GM12878 (cell line): ENCODE data around the gene SNX8. TPM values are rescaled to one million over a fixed set of nuclear protein-coding genes. Genes with fewer than 3 reads are reported as not detected.

Source experiments
- ASH2L ChIP-seq: fragments of 300-600, 200-600 bp; sonication (generic); IDR thresholded peaks from 2 replicates; pipeline ENCODE4 v1.6.1; 2017; ENCODE audit warnings: low read depth, mild to moderate bottlenecking, borderline replicate concordance
- BCL3 ChIP-seq: IDR thresholded peaks from 2 replicates; pipeline ENCODE4 v1.6.1; 2011; ENCODE audit warnings: borderline replicate concordance, low read depth, mild to moderate bottlenecking, moderate library complexity, low read length; ENCODE audit not compliant: insufficient read depth, poor library complexity, severe bottlenecking
- BMI1 ChIP-seq: fragments of 450-650 bp; IDR thresholded peaks from 2 replicates; pipeline ENCODE4 v1.6.1; 2016; ENCODE audit warnings: mild to moderate bottlenecking, moderate library complexity, borderline replicate concordance
- CHD1 ChIP-seq: IDR thresholded peaks from 2 replicates; pipeline ENCODE4 v1.6.1; 2012; ENCODE audit warnings: low read depth, low read length, improper control_type of control experiment
- E4F1 ChIP-seq: fragments of 450-650 bp; IDR thresholded peaks from 2 replicates; pipeline ENCODE4 v1.6.1; 2018; ENCODE audit warnings: borderline replicate concordance, mild to moderate bottlenecking; ENCODE audit not compliant: partially characterized antibody
- EED ChIP-seq: sonication (generic); IDR thresholded peaks from 2 replicates; pipeline ENCODE4 v1.6.1; 2016; ENCODE audit warnings: antibody characterized with exemption, low read depth
- EGR1 ChIP-seq, 2 experiments: IDR thresholded peaks; 1 replicate in 1 of 2; 2 replicates in 1 of 2; pipeline ENCODE4 v1.6.1; 2011 to 2012; ENCODE audit warnings: low read depth in 2 of 2, low read length in 2 of 2, borderline replicate concordance in 1 of 2, mild to moderate bottlenecking in 1 of 2, moderate library complexity in 1 of 2
- FOS ChIP-seq: IDR thresholded peaks from 3 replicates; pipeline ENCODE4 v1.6.1; 2011; ENCODE audit warnings: borderline replicate concordance; ENCODE audit not compliant: insufficient read length; ENCODE audit errors: extremely low read depth
- FOXM1 ChIP-seq: IDR thresholded peaks from 2 replicates; pipeline ENCODE4 v1.6.1; 2012; ENCODE audit warnings: low read depth, mild to moderate bottlenecking, inconsistent platforms, low read length, moderate library complexity
- GABPA ChIP-seq: IDR thresholded peaks from 2 replicates; pipeline ENCODE4 v1.6.1; 2014; ENCODE audit warnings: antibody characterized with exemption, low read depth, mild to moderate bottlenecking, inconsistent platforms
- HSF1 ChIP-seq: fragments of 150-350 bp; IDR thresholded peaks from 2 replicates; pipeline ENCODE4 v1.6.1; 2014; ENCODE audit warnings: mild to moderate bottlenecking, low read depth, low read length
- IRF3 ChIP-seq: fragments of 450-650 bp; IDR thresholded peaks from 2 replicates; pipeline ENCODE4 v1.6.1; 2014; ENCODE audit warnings: mild to moderate bottlenecking
- NFIC ChIP-seq: IDR thresholded peaks from 2 replicates; pipeline ENCODE4 v1.6.1; 2012; ENCODE audit warnings: low read depth, mild to moderate bottlenecking, inconsistent platforms, low read length, moderate library complexity
- PAX5 ChIP-seq: IDR thresholded peaks from 2 replicates; pipeline ENCODE4 v1.6.1; 2011; ENCODE audit warnings: low read depth, low read length, borderline replicate concordance
- POU2F2 ChIP-seq: IDR thresholded peaks from 3 replicates; pipeline ENCODE4 v1.6.1; 2011; ENCODE audit warnings: low read depth, mild to moderate bottlenecking, low read length, borderline replicate concordance
- SIN3A ChIP-seq: IDR thresholded peaks from 2 replicates; pipeline ENCODE4 v1.6.1; 2012; ENCODE audit warnings: low read depth, low read length, improper control_type of control experiment
- SMAD1 ChIP-seq: fragments of 450-650 bp; IDR thresholded peaks from 2 replicates; pipeline ENCODE4 v1.6.1; 2018; ENCODE audit warnings: mild to moderate bottlenecking, low read depth; ENCODE audit not compliant: partially characterized antibody
- SPI1 ChIP-seq: IDR thresholded peaks from 2 replicates; pipeline ENCODE4 v1.6.1; 2011; ENCODE audit warnings: low read depth, mild to moderate bottlenecking, low read length, moderate library complexity, borderline replicate concordance; ENCODE audit not compliant: insufficient read depth
- SREBF2 ChIP-seq: IDR thresholded peaks from 2 replicates; pipeline ENCODE4 v1.6.1; 2012; ENCODE audit warnings: mild to moderate bottlenecking, low read length
- STAT1 ChIP-seq: fragments of 450-650 bp; conservative IDR thresholded peaks from 2 replicates; pipeline ENCODE4 v1.6.1; 2014; ENCODE audit warnings: antibody characterized with exemption, mild to moderate bottlenecking
- STAT3 ChIP-seq: IDR thresholded peaks from 2 replicates; pipeline ENCODE4 v1.6.1; 2011; ENCODE audit warnings: low read depth, low read length, improper control_type of control experiment
- TBL1XR1 ChIP-seq: IDR thresholded peaks from 2 replicates; pipeline ENCODE4 v1.6.1; 2012; ENCODE audit warnings: low read depth, low read length, improper control_type of control experiment
- ZNF24 ChIP-seq: fragments of 450-650 bp; IDR thresholded peaks from 2 replicates; pipeline ENCODE4 v1.6.1; 2017; ENCODE audit warnings: antibody characterized with exemption, mild to moderate bottlenecking
- ZNF622 ChIP-seq: fragments of 450-650 bp; IDR thresholded peaks from 2 replicates; pipeline ENCODE4 v1.6.1; 2017; ENCODE audit warnings: mild to moderate bottlenecking, inconsistent platforms
- ZSCAN29 ChIP-seq: fragments of 450-650 bp; IDR thresholded peaks from 2 replicates; pipeline ENCODE4 v1.6.1; 2017; ENCODE audit warnings: mild to moderate bottlenecking, moderate library complexity
- polyA plus RNA-seq, 11 experiments: library from polyadenylated mRNA; depleted of rRNA in 4 of 11; unstranded in 6 of 11; stranded (reverse) in 5 of 11; fragments of >200 nt; fragmentation: Nextera tagmentation in 4 of 11; fragmentation: Illumina TruSeq in 1 of 11; extraction: Ambion mirVana in 4 of 11; extraction: Trizol in 1 of 11; gene quantifications; 1 replicate in 1 of 11; 2 replicates in 10 of 11; pipeline versions ENCODE4 v1.2.1 to v1.2.3, GENCODE V29; 2011 to 2016; ENCODE audit warnings: inconsistent platforms in 2 of 11, missing spikeins in 2 of 11, low read depth in 1 of 11
- total RNA-seq, 4 experiments: library from RNA; depleted of rRNA in 3 of 4; stranded (reverse); fragments of >200 nt in 3 of 4; fragmentation: Illumina TruSeq in 1 of 4; extraction: Trizol in 1 of 4; gene quantifications; 2 replicates each; pipeline versions ENCODE4 v1.2.1 to v1.2.3, GENCODE V29; 2013 to 2021

The SNX8 gene
- total and polyA plus RNA-seq, 10 of the 15 experiments (the other 5 are each of a cell fraction or from before 2014, with no cell fraction given) = 6.4 to 210 (median 97.6) TPM

- TF ChIP-seq E4F1 (no peak), HSF1 (no peak), IRF3 (no peak), EGR1 (IDR thresholded peaks at IDR 0.05; ENCODE audit: borderline replicate concordance in 1 of 2, low read depth in 2 of 2, low read length in 2 of 2) (no peak), BMI1 (peak; percentile 46; the same call in 1 of the 2 replicates), ASH2L (no peak), SIN3A (no peak), EED (no peak), ZNF622 (no peak), NFIC (no peak), BCL3 (no peak), PAX5 (no peak), FOXM1 (no peak), SPI1 (no peak), CHD1 (no peak), TBL1XR1 (no peak), SREBF2 (no peak), SMAD1 (no peak), GABPA (no peak), FOS (no peak), POU2F2 (no peak), STAT3 (no peak), STAT1 (no peak), ZSCAN29 (no peak), ZNF24 (no peak)
These were observed 1.8 kb downstream of the SNX8 start (continued) for GRCh38 chr7:2312267-2312929.
